Measurements from ENCODE around the gene DGKD.
"Not testable (repeated sequence)": the region's sequence is repeated elsewhere in the genome, so short reads cannot be mapped to it uniquely, and the experiment has no call there.

- TF ChIP-seq POLR2AphosphoS5 (IDR thresholded peaks at IDR 0.05; ENCODE audit: low read depth); REST (IDR thresholded peaks at IDR 0.05; ENCODE audit: insufficient replicate concordance, low read depth): not testable (repeated sequence)
Measured at GRCh38 chr2:233396726-233397665, 42.7 kb downstream of the DGKD start.
